ENCODE data around the gene LHX4. TPM values are rescaled to one million over a fixed set of nuclear protein-coding genes. Genes with fewer than 3 reads are reported as not detected.

The LHX4 gene
- total RNA-seq, 1 donor from 2014 or later: not detected

GRCh38 chr1:180239145-180240096 lies 9.4 kb downstream of the LHX4 start:
- intact Hi-C loops (cut with micrococcal nuclease): loop anchor here (5.0 kb wide), 1 partner anchor 1243 kb away; the partner anchor contains the start of gene CACNA1E

GRCh38 chr1:180241716-180242544 lies 11.9 kb downstream of the LHX4 start:
- intact Hi-C loops (cut with micrococcal nuclease): no loop called here

- intact Hi-C loops (cut with micrococcal nuclease): no loop called here
Measured at GRCh38 chr1:180243517-180244221, 13.6 kb downstream of the LHX4 start.

- intact Hi-C loops (cut with micrococcal nuclease): no loop called here
Measured at GRCh38 chr1:180244840-180245239, 14.8 kb downstream of the LHX4 start.

GRCh38 chr1:180246579-180246978 lies 16.5 kb downstream of the LHX4 start:
- intact Hi-C loops (cut with micrococcal nuclease): no loop called here

- intact Hi-C loops (cut with micrococcal nuclease): no loop called here
Measured at GRCh38 chr1:180247061-180247460, 17.0 kb downstream of the LHX4 start.

GRCh38 chr1:180247580-180247979 lies 17.5 kb downstream of the LHX4 start:
- intact Hi-C loops (cut with micrococcal nuclease): no loop called here

- intact Hi-C loops (cut with micrococcal nuclease): no loop called here
Measured at GRCh38 chr1:180248176-180248575, 18.1 kb downstream of the LHX4 start.

GRCh38 chr1:180248731-180249681 lies 18.9 kb downstream of the LHX4 start:
- intact Hi-C loops (cut with micrococcal nuclease): no loop called here

- intact Hi-C loops (cut with micrococcal nuclease): no loop called here
Measured at GRCh38 chr1:180249725-180250498, 19.8 kb downstream of the LHX4 start.

- intact Hi-C loops (cut with micrococcal nuclease): no loop called here
Measured at GRCh38 chr1:180250499-180250770, 20.4 kb downstream of the LHX4 start.

- intact Hi-C loops (cut with micrococcal nuclease): no loop called here
Measured at GRCh38 chr1:180250883-180251509, 20.9 kb downstream of the LHX4 start.

- intact Hi-C loops (cut with micrococcal nuclease): loop anchor here (1.0 kb wide), 3 partner anchors 165 to 231 kb away; no protein-coding TSS in a partner anchor
Measured at GRCh38 chr1:180251526-180252305, 21.7 kb downstream of the LHX4 start.

- intact Hi-C loops (cut with micrococcal nuclease): loop anchor here (1.0 kb wide), 3 partner anchors 163 to 229 kb away; no protein-coding TSS in a partner anchor
Measured at GRCh38 chr1:180252638-180253536, 22.8 kb downstream of the LHX4 start.

GRCh38 chr1:180253585-180254495 lies 23.8 kb downstream of the LHX4 start:
- intact Hi-C loops (cut with micrococcal nuclease): no loop called here

- intact Hi-C loops (cut with micrococcal nuclease): no loop called here
Measured at GRCh38 chr1:180254496-180254819, 24.4 kb downstream of the LHX4 start.

All from T-helper 2 cell treated with Interferon-gamma antibody and Interleukin-4, amounts not matched to agents 100 ng/mL and 5 ng/mL, for 36 hours (primary cell).